Measurements from ENCODE around the gene ICAM3.

DNA sequence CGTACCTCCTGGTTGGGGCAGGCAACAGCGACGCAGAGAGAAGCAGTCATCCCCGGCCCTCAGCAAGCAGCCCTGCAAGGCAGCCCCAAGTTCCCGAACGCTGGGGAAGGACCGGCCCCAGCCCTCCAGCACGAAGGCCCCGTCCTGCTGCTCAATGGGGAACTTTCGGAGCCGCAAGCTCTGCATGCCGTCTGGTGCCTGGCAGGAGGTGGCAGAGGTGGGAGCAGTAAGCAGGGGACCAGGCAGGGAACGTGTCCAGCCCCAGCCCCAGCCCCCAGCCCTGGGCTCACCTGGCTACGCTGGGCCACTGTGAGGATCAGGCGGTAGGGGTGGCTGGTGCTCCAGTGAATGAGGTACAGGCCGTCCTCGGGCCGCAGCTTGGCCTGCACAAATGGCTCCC lies 22.8 kb upstream of the ICAM3 start:
- TF ChIP-seq, protein P1, sequence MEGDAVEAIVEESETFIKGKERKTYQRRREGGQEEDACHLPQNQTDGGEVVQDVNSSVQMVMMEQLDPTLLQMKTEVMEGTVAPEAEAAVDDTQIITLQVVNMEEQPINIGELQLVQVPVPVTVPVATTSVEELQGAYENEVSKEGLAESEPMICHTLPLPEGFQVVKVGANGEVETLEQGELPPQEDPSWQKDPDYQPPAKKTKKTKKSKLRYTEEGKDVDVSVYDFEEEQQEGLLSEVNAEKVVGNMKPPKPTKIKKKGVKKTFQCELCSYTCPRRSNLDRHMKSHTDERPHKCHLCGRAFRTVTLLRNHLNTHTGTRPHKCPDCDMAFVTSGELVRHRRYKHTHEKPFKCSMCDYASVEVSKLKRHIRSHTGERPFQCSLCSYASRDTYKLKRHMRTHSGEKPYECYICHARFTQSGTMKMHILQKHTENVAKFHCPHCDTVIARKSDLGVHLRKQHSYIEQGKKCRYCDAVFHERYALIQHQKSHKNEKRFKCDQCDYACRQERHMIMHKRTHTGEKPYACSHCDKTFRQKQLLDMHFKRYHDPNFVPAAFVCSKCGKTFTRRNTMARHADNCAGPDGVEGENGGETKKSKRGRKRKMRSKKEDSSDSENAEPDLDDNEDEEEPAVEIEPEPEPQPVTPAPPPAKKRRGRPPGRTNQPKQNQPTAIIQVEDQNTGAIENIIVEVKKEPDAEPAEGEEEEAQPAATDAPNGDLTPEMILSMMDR (IDR thresholded peaks at IDR 0.05; ENCODE audit: insufficient read depth, low read length, poor library complexity, severe bottlenecking): no peak
- TF ChIP-seq EZH2phosphoT487 (conservative IDR thresholded peaks at IDR 0.05; ENCODE audit: low read length): no peak

Measured in SU-DHL-6 (cell line).